Chondrocyte (in vitro differentiated cells): ENCODE results near the gene LGALS7B. TPM values are rescaled to one million over a fixed set of nuclear protein-coding genes. Genes with fewer than 3 reads are reported as not detected.
"Not testable (repeated sequence)": the region's sequence is repeated elsewhere in the genome, so short reads cannot be mapped to it uniquely, and the experiment has no call there.

ENCODE experiments used
- DNase-seq: peaks from one replicate; pipeline ENCODE4 v3.0.0; 2021; ENCODE audit warnings: mixed read lengths, low spot score
- H3K27ac Mint-ChIP-seq: one replicate; pipeline ENCODE4 v1.8.0; 2021; ENCODE audit warnings: mild to moderate bottlenecking, moderate library complexity, mixed read lengths; ENCODE audit not compliant: unreplicated experiment
- H3K27me3 Mint-ChIP-seq: 2 replicates; pipeline ENCODE4 v1.8.0; 2021; ENCODE audit warnings: low read depth, mixed read lengths
- H3K36me3 Mint-ChIP-seq: 2 replicates; pipeline ENCODE4 v1.8.0; 2021; ENCODE audit warnings: low read depth, mixed read lengths
- H3K4me1 Mint-ChIP-seq: 2 replicates; pipeline ENCODE4 v1.8.0; 2021; ENCODE audit warnings: low read depth, mild to moderate bottlenecking, mixed read lengths
- H3K4me3 Mint-ChIP-seq: one replicate; pipeline ENCODE4 v1.8.0; 2021; ENCODE audit warnings: mild to moderate bottlenecking, moderate library complexity, mixed read lengths; ENCODE audit not compliant: unreplicated experiment
- H3K9me3 Mint-ChIP-seq: 2 replicates; pipeline ENCODE4 v1.8.0; 2021; ENCODE audit warnings: low read depth, mixed read lengths
- total RNA-seq: library from RNA; stranded (reverse); gene quantifications from 3 replicates; pipeline ENCODE4 v1.2.1, GENCODE V29; 2021
- TF ChIP-seq, protein P1 (sequence below): fragments of 200-600 bp; sonication (generic); IDR thresholded peaks from 2 replicates; pipeline ENCODE4 v1.5.0; 2021; ENCODE audit warnings: antibody characterized with exemption, mild to moderate bottlenecking, moderate library complexity

LGALS7B gene
- total RNA-seq, 1 donor from 2014 or later = not detected

DNA sequence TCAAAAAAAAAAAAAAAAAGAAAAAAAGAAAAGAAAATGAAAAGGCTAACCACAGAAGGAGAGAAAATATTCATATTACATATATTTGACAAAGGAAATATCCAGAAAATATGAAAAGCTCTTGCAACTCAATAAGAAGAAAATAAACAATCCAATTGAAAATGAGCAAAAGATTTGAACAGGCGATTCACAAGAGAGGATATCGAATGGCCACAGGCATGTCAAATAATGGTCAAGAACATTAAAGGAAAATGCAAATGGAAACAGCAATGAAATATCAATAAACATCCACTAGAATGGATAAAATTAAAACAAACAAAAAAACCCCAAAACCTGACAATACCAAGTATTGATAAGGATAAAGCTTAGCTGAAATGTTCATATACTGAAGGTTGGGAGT is 23.8 kb upstream of the LGALS7B start:
- peaks cover 3% of the 10 kb centered on the region for H3K9me3 Mint-ChIP-seq
- H3K4me3 Mint-ChIP-seq = no peak overlapping the region
- H3K27me3 Mint-ChIP-seq = no peaks in the 10 kb centered on the region
- H3K36me3 Mint-ChIP-seq = no peaks in the 10 kb centered on the region
- no peaks in the 10 kb centered on the region for H3K4me1 Mint-ChIP-seq
- TF ChIP-seq, protein P1, sequence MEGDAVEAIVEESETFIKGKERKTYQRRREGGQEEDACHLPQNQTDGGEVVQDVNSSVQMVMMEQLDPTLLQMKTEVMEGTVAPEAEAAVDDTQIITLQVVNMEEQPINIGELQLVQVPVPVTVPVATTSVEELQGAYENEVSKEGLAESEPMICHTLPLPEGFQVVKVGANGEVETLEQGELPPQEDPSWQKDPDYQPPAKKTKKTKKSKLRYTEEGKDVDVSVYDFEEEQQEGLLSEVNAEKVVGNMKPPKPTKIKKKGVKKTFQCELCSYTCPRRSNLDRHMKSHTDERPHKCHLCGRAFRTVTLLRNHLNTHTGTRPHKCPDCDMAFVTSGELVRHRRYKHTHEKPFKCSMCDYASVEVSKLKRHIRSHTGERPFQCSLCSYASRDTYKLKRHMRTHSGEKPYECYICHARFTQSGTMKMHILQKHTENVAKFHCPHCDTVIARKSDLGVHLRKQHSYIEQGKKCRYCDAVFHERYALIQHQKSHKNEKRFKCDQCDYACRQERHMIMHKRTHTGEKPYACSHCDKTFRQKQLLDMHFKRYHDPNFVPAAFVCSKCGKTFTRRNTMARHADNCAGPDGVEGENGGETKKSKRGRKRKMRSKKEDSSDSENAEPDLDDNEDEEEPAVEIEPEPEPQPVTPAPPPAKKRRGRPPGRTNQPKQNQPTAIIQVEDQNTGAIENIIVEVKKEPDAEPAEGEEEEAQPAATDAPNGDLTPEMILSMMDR = no peak
- H3K27ac Mint-ChIP-seq = no peak overlapping the region
- no peak for DNase-seq

DNA sequence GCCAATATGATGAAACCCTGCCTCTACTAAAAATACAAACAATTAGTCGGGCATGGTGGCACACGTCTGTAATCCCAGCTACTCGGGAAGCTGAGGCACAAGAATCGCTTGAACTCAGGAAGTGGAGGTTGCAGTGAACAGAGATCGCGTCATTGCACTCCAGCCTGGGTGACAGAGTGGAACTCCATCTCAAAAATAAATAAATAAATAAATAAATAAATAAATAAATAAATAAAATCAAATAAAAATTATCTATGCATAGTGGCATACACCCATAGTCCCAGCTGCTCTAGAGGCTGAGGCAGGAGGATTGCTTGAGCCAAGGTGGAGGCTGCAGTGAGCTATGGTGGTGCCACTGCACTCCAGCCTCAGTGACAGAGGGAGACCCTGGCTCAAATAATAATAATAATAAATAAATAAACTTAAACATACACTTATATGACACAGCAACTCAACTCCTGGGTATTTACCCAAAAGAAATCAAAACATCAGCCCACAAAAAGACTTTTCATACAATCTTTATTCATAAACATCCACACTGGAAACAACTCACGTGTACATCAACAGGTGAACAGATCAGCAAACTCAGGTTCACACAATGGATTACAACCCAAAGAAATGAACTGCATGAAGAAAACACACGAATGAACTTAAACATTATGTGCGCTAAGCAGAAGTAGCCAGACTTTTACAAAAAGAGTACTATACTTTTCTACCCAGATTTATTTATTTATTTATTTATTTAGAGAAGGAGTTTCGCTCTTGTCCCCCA is 22.5 kb upstream of the LGALS7B start:
- TF ChIP-seq, protein P1 = no peak
- Mint-ChIP-seq H3K4me1 (no peaks in the 10 kb centered on the region), H3K9me3 (peaks cover 3% of the 10 kb centered on the region), H3K4me3 (no peak overlapping the region), H3K27ac (no peak overlapping the region), H3K36me3 (no peaks in the 10 kb centered on the region), H3K27me3 (no peaks in the 10 kb centered on the region)
- DNase-seq = no peak

DNA sequence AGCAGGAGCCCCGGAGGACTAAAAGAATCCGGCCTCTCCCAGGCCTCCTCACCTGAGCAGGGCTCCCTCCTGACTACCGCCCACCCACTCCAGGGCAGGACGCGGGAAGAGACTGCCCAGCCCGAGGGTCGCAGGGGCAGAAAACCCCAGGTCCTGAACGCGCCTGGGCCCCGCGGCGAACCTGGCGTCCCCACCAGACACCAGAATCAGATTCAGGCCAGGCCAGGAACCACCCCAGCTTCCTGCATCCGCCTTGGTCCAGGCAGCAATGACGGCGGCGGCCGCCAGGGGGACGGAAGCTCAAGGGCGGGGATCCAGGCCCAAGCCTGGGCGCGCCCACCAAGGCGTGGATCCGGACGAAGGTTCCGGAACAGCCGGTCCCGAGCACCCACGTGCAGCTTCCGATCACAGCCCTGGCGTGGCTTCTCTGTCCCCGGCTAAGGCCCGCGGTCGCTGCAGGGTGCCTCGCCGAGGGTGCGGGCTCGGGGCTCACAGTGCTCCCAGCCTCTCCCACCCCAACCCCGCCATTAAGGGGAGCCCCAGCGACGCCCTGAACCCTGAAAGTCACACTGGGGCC is 19.3 kb upstream of the LGALS7B start:
- TF ChIP-seq, protein P1 = peak; percentile 82
- no peaks in the 10 kb centered on the region for H3K27me3 Mint-ChIP-seq
- H3K27ac Mint-ChIP-seq = no peak overlapping the region
- H3K4me3 Mint-ChIP-seq = no peak overlapping the region
- H3K36me3 Mint-ChIP-seq = no peaks in the 10 kb centered on the region
- H3K9me3 Mint-ChIP-seq = peaks cover 3% of the 10 kb centered on the region
- no peak for DNase-seq
- no peaks in the 10 kb centered on the region for H3K4me1 Mint-ChIP-seq

DNA sequence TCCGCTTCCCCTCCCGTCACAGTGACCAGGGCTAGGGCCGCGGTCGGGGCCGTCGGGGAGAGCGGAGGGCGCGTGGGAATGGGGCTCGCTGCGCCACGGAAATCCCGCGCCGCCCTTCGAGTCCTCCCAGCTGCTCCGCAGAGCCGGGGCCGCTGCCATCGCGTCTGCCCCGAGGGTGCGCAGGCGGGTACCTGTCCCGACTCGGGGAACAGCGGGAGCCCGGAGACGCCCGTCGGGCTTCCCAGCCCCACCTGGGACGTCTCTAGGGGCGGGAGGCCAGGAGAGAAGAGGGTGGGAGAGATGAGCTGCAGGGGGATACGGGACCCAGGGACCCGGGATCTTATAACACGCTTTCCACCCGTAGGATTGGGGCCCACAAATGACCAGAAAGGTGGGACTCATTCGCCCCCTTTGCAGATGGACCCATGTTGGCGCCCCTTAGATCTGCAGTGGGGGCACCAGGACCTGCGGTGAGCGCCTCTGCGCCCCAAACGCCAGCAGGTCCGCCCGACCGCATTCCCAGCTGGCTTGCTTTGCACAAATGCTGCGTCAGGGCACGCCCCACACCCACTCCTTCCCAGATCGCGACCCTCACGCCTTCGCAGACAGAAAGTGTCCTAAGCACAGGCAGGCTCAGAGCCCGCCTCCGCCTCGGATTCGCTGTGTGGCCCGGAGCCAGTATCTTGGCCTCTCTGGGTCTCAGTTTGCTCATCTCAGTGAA is 18.6 kb upstream of the LGALS7B start:
- not testable (repeated sequence) for H3K27me3 Mint-ChIP-seq, H3K27ac Mint-ChIP-seq, H3K4me1 Mint-ChIP-seq, H3K4me3 Mint-ChIP-seq, DNase-seq, H3K36me3 Mint-ChIP-seq, H3K9me3 Mint-ChIP-seq

- H3K27ac Mint-ChIP-seq, H3K4me1 Mint-ChIP-seq, H3K4me3 Mint-ChIP-seq, H3K36me3 Mint-ChIP-seq, DNase-seq, H3K27me3 Mint-ChIP-seq, H3K9me3 Mint-ChIP-seq: not testable (repeated sequence)
Observed at GRCh38 chr19:38770949-38771275, 18.1 kb upstream of the LGALS7B start.

- DNase-seq, H3K36me3 Mint-ChIP-seq, H3K4me3 Mint-ChIP-seq, H3K9me3 Mint-ChIP-seq, H3K27me3 Mint-ChIP-seq, H3K4me1 Mint-ChIP-seq, H3K27ac Mint-ChIP-seq: not testable (repeated sequence)
Observed at GRCh38 chr19:38771569-38771968, 17.4 kb upstream of the LGALS7B start.
